ENCODE data around the gene ZNF148.

DNA sequence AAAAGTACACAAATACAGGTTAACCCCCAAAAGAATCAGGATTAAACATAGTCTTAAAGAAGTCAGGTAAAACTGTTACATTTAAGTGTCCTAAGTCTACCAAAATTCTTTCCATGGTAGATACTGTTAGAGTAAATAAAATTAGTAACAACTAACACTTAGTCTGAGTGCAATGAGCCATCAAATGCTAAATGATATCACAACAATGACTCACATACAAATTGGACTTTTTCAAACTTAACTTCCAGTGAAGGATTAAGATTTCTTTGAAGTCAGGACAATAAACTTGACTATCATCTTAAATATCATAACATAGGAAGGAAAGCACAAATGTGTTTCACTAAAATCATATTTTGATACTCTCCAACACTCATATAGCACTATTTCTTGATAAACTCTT is 43.9 kb downstream of the ZNF148 start:
- TF ChIP-seq, protein P1, sequence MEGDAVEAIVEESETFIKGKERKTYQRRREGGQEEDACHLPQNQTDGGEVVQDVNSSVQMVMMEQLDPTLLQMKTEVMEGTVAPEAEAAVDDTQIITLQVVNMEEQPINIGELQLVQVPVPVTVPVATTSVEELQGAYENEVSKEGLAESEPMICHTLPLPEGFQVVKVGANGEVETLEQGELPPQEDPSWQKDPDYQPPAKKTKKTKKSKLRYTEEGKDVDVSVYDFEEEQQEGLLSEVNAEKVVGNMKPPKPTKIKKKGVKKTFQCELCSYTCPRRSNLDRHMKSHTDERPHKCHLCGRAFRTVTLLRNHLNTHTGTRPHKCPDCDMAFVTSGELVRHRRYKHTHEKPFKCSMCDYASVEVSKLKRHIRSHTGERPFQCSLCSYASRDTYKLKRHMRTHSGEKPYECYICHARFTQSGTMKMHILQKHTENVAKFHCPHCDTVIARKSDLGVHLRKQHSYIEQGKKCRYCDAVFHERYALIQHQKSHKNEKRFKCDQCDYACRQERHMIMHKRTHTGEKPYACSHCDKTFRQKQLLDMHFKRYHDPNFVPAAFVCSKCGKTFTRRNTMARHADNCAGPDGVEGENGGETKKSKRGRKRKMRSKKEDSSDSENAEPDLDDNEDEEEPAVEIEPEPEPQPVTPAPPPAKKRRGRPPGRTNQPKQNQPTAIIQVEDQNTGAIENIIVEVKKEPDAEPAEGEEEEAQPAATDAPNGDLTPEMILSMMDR (IDR thresholded peaks at IDR 0.05): no peak
- TF ChIP-seq ZFX (IDR thresholded peaks at IDR 0.05; ENCODE audit: borderline replicate concordance): no peak

All from 22Rv1 (cell line).